GM18508 (cell line): Measurements from ENCODE around the gene MFAP3L.
"Not testable (repeated sequence)": the region's sequence is repeated elsewhere in the genome, so short reads cannot be mapped to it uniquely, and the experiment has no call there.

ENCODE experiments used
- ATAC-seq: cut with Tn5 transposase; IDR thresholded peaks from one replicate; pipeline ENCODE4 v1.9.1; 2021; ENCODE audit warnings: moderate number of reproducible peaks; ENCODE audit not compliant: insufficient read depth, unreplicated experiment

MFAP3L gene

DNA sequence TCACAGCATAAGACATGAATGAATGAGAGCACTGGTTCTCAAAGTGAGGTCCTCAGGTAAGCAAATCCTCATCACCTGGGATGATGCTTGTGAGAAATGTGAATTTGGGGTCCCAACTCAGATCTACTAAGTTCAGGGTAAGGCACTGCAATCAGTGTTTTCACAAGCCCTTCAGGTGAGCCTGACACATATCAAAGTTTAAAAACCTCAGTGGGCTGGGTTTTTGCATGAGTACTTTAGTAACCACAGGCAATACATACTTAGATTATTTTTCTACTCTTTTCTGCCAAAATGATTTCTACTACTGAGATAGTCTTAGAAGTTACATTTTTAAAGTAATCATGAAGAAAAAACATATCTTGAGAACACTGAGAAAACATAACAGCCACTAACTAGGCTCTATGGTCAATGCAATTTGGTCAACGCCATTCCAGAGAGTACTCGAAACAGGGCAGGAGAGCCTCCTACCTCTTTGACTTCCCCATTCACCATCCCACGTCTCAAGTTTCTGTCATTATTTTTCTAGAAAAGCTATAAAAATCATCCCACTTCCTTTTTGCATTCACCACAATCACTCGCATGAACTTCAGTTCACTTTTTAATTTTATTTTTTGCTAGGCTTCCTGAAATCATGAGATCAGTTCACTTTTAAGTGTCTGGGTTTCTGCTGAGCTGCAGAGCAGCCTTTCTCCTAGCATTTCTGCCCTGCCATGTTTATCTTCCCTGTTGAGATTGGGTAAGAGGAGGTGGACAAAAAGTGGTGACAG is 73.8 kb downstream of the MFAP3L start:
- peak; percentile 73 for ATAC-seq

DNA sequence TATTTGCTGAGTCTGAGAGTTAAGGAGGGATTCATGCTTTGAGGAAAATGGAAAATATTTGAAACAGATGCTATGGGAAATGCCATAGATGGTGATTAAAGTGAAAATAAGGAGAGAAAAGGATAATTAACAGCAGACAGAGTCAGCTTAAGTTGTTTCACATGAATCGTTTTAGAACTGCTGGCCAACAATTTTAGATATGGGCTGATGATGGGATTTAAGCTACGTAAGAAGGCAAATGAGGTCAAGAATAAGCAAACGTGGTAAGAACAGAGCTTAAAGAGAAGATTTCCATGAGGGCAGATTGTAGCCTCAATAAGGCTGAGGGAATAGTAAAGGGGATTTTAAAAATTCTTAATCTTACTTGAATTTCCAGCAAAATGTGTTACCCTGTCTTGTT is 77.9 kb downstream of the MFAP3L start:
- no peak for ATAC-seq

- no peak for ATAC-seq
Observed at GRCh38 chr4:169945636-169946035, 80.6 kb downstream of the MFAP3L start.

GRCh38 chr4:169943601-169944000 is 82.6 kb downstream of the MFAP3L start:
- ATAC-seq, result not testable (repeated sequence)

- ATAC-seq, result no peak
Observed at GRCh38 chr4:169941141-169941540, 85.1 kb downstream of the MFAP3L start.

- ATAC-seq, result no peak
Observed at GRCh38 chr4:169940460-169940859, 85.7 kb downstream of the MFAP3L start.
